CD14-positive monocyte (primary cell): Measurements from ENCODE around the gene NAE1. TPM values are rescaled to one million over a fixed set of nuclear protein-coding genes. Genes with fewer than 3 reads are reported as not detected.

ENCODE experiments used
- DNase-seq, 3 donors: peaks; one replicate each; pipeline ENCODE4 v3.0.0-alpha.2; 2011 to 2022
- H2AFZ ChIP-seq: 2 replicates; pipeline ENCODE4 v1.6.0; 2012; ENCODE audit warnings: mild to moderate bottlenecking, low read depth, low read length, inconsistent platforms; ENCODE audit not compliant: insufficient read depth, poor library complexity, severe bottlenecking
- H3K27ac ChIP-seq, 2 donors: 1 replicate in 1 of 2; 2 replicates in 1 of 2; pipeline ENCODE4 v1.5.1; 2012 to 2013; ENCODE audit warnings: low read length in 2 of 2, control low read depth in 1 of 2, inconsistent platforms in 1 of 2, low read depth in 1 of 2, mild to moderate bottlenecking in 1 of 2
- H3K27me3 ChIP-seq, 2 donors: one replicate each; pipeline versions ENCODE4 v1.6.0 to v1.6.1; 2011 to 2013; ENCODE audit warnings: low read length in 2 of 2; ENCODE audit not compliant: control insufficient read depth in 2 of 2, insufficient read depth in 2 of 2
- H3K36me3 ChIP-seq, 2 donors: replicated peaks in 1 of 2; 1 replicate in 1 of 2; 2 replicates in 1 of 2; pipeline versions ENCODE4 v1.5.1 to v1.6.1; 2012 to 2013; ENCODE audit warnings: low read length in 2 of 2, control low read depth in 1 of 2, inconsistent platforms in 1 of 2, mild to moderate bottlenecking in 1 of 2; ENCODE audit not compliant: insufficient read depth in 2 of 2, control insufficient read depth in 1 of 2
- H3K4me1 ChIP-seq, 2 donors: 1 replicate in 1 of 2; 2 replicates in 1 of 2; pipeline versions ENCODE4 v1.5.1 to v1.6.1; 2012 to 2013; ENCODE audit warnings: low read length in 2 of 2, control low read depth in 1 of 2, inconsistent platforms in 1 of 2, mild to moderate bottlenecking in 1 of 2, moderate library complexity in 1 of 2; ENCODE audit not compliant: insufficient read depth in 2 of 2, control insufficient read depth in 1 of 2
- H3K4me2 ChIP-seq: replicated peaks from 2 replicates; pipeline ENCODE3; 2012; ENCODE audit warnings: low read length, moderate library complexity, mild to moderate bottlenecking; ENCODE audit not compliant: poor library complexity, severe bottlenecking; ENCODE audit errors: extremely low read depth
- H3K4me3 ChIP-seq, 3 experiments: fragments of 200-600 bp in 1 of 3; sonication (generic) in 1 of 3; replicated peaks in 1 of 3; 1 replicate in 2 of 3; 2 replicates in 1 of 3; pipeline ENCODE4 v1.5.1; 2011 to 2013; ENCODE audit warnings: low read length in 3 of 3, mild to moderate bottlenecking in 3 of 3, control low read depth in 2 of 3, low read depth in 2 of 3, inconsistent platforms in 1 of 3, moderate library complexity in 1 of 3
- H3K79me2 ChIP-seq: 2 replicates; pipeline ENCODE4 v1.6.0; 2012; ENCODE audit warnings: mild to moderate bottlenecking, control low read depth, inconsistent platforms, low read length, moderate library complexity; ENCODE audit not compliant: insufficient read depth
- H3K9ac ChIP-seq: 2 replicates; pipeline ENCODE4 v1.6.0; 2017; ENCODE audit warnings: low read length, mild to moderate bottlenecking; ENCODE audit not compliant: insufficient read depth, poor library complexity, severe bottlenecking
- H3K9me3 ChIP-seq, 2 donors: replicated peaks in 1 of 2; 1 replicate in 1 of 2; 2 replicates in 1 of 2; pipeline versions ENCODE4 v1.5.1 to v1.6.1; 2012 to 2013; ENCODE audit warnings: low read length in 2 of 2, control low read depth in 1 of 2; ENCODE audit not compliant: control insufficient read depth in 1 of 2, insufficient read depth in 1 of 2
- H4K20me1 ChIP-seq: 2 replicates; pipeline ENCODE4 v1.6.0; 2012; ENCODE audit warnings: mild to moderate bottlenecking, low read length, control low read depth, moderate library complexity; ENCODE audit not compliant: insufficient read depth
- H3K27ac Mint-ChIP-seq, 7 donors: one replicate each; pipeline ENCODE4 v1.8.0; 2020; ENCODE audit warnings: mild to moderate bottlenecking in 7 of 7, mixed read lengths in 7 of 7, moderate library complexity in 6 of 7, inconsistent platforms in 2 of 7
- H3K27me3 Mint-ChIP-seq, 3 donors: one replicate each; pipeline ENCODE4 v1.8.0; 2021 to 2022; ENCODE audit warnings: low read depth in 3 of 3, mild to moderate bottlenecking in 3 of 3, mixed read lengths in 3 of 3, moderate library complexity in 3 of 3, inconsistent platforms in 1 of 3
- H3K36me3 Mint-ChIP-seq, 2 donors: one replicate each; pipeline ENCODE4 v1.8.0; 2020; ENCODE audit warnings: mixed read lengths in 2 of 2, inconsistent platforms in 1 of 2, mild to moderate bottlenecking in 1 of 2
- H3K4me1 Mint-ChIP-seq: one replicate; pipeline ENCODE4 v1.8.0; 2020; ENCODE audit warnings: mild to moderate bottlenecking, mixed read lengths
- H3K4me3 Mint-ChIP-seq, 2 donors: one replicate each; pipeline ENCODE4 v1.8.0; 2020; ENCODE audit warnings: mild to moderate bottlenecking in 2 of 2, mixed read lengths in 2 of 2, moderate library complexity in 1 of 2
- H3K9me3 Mint-ChIP-seq, 7 donors: one replicate each; pipeline ENCODE4 v1.8.0; 2020 to 2022; ENCODE audit warnings: mixed read lengths in 7 of 7, mild to moderate bottlenecking in 6 of 7, moderate library complexity in 6 of 7, inconsistent platforms in 2 of 7
- WGBS: methylation state at CpG from one replicate; pipeline ENCODE4 v1.1.5; 2013; ENCODE audit warnings: missing lambda C conversion rate; ENCODE audit not compliant: insufficient coverage; 5-methylcytosine and 5-hydroxymethylcytosine counted together
- intact Hi-C, 2 donors: fragments of 100-400 bp; cut with micrococcal nuclease; formaldehyde crosslinking; loops; one replicate each; pipeline versions ENCODE4 v1.15.0 to v1.15.1; 2023
- polyA plus RNA-seq, 3 donors: library from polyadenylated mRNA; depleted of rRNA in 1 of 3; unstranded in 2 of 3; stranded (reverse) in 1 of 3; fragments of 300-500 nt in 2 of 3; fragments of >200 nt in 1 of 3; fragmentation: Illumina TruSeq in 2 of 3; gene quantifications; 1 replicate in 2 of 3; 2 replicates in 1 of 3; pipeline ENCODE4 v1.2.3, GENCODE V29; 2012 to 2021
- TF ChIP-seq, protein P1 (sequence below): fragments of 200-600 bp; IDR thresholded peaks from one replicate; pipeline ENCODE4 v1.8.0; 2022; ENCODE audit warnings: antibody characterized with exemption, mild to moderate bottlenecking

Gene NAE1
- polyA plus RNA-seq, 3 donors, result 10.8 to 18.6 (median 16.8) TPM

GRCh38 chr16:66858740-66859396 is 28.1 kb upstream of the NAE1 start:
- Mint-ChIP-seq H3K9me3 (no peaks in the 10 kb centered on the region), H3K27me3 (peaks cover 15 to 34% (median 26%) of the 10 kb centered on the region in 3 donors), H3K4me3 (no peak overlapping the region), H3K27ac (no peak overlapping the region), H3K36me3 (no peaks in the 10 kb centered on the region), H3K4me1 (peaks cover 5% of the 10 kb centered on the region)
- DNase-seq, result no peak
- H3K27ac ChIP-seq, result no peak overlapping the region
- TF ChIP-seq, protein P1, sequence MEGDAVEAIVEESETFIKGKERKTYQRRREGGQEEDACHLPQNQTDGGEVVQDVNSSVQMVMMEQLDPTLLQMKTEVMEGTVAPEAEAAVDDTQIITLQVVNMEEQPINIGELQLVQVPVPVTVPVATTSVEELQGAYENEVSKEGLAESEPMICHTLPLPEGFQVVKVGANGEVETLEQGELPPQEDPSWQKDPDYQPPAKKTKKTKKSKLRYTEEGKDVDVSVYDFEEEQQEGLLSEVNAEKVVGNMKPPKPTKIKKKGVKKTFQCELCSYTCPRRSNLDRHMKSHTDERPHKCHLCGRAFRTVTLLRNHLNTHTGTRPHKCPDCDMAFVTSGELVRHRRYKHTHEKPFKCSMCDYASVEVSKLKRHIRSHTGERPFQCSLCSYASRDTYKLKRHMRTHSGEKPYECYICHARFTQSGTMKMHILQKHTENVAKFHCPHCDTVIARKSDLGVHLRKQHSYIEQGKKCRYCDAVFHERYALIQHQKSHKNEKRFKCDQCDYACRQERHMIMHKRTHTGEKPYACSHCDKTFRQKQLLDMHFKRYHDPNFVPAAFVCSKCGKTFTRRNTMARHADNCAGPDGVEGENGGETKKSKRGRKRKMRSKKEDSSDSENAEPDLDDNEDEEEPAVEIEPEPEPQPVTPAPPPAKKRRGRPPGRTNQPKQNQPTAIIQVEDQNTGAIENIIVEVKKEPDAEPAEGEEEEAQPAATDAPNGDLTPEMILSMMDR, result no peak
- no peak overlapping the region for H3K9ac ChIP-seq
- no peak overlapping the region for H3K4me2 ChIP-seq
- H2AFZ ChIP-seq, result no peak overlapping the region
- no peak overlapping the region for H3K4me3 ChIP-seq
- peaks cover 0 to 9% of the 10 kb centered on the region in 2 donors for H3K4me1 ChIP-seq
- WGBS, result 33% methylated on average over 3 of the region's 4 CpGs
- no peaks in the 10 kb centered on the region for H3K9me3 ChIP-seq
- no peaks in the 10 kb centered on the region for H3K36me3 ChIP-seq
- no peaks in the 10 kb centered on the region for H3K79me2 ChIP-seq
- intact Hi-C loops, result no loop called here
- H3K27me3 ChIP-seq, result peaks cover 0 to 13% of the 10 kb centered on the region in 2 donors
- H4K20me1 ChIP-seq, result no peaks in the 10 kb centered on the region

GRCh38 chr16:66857437-66857836 is 26.7 kb upstream of the NAE1 start:
- H3K9me3 Mint-ChIP-seq, result peaks cover 0 to 3% (median 0%) of the 10 kb centered on the region in 7 donors
- Histone ChIP-seq H3K36me3 (no peaks in the 10 kb centered on the region), H3K79me2 (no peaks in the 10 kb centered on the region), H3K27ac (no peak overlapping the region), H3K9ac (no peak overlapping the region), H3K27me3 (peaks cover 0 to 16% of the 10 kb centered on the region in 2 donors), H3K4me1 (peaks cover 0 to 5% of the 10 kb centered on the region in 2 donors), H3K4me2 (no peak overlapping the region), H3K4me3 (no peak overlapping the region), H2AFZ (no peak overlapping the region), H3K9me3 (no peaks in the 10 kb centered on the region), H4K20me1 (no peaks in the 10 kb centered on the region)
- peaks cover 4% of the 10 kb centered on the region for H3K4me1 Mint-ChIP-seq
- TF ChIP-seq, protein P1, result no peak
- no peak overlapping the region for H3K27ac Mint-ChIP-seq
- no peaks in the 10 kb centered on the region for H3K36me3 Mint-ChIP-seq
- no CpG with 5 or more reads among the region's 6 CpGs for WGBS
- peaks cover 18 to 41% (median 26%) of the 10 kb centered on the region in 3 donors for H3K27me3 Mint-ChIP-seq
- DNase-seq, result no peak
- intact Hi-C loops, result no loop called here
- H3K4me3 Mint-ChIP-seq, result no peak overlapping the region
